Measurements from ENCODE around the gene FCRL6. TPM values are rescaled to one million over a fixed set of nuclear protein-coding genes. Genes with fewer than 3 reads are reported as not detected.
A peak's percentile ranks its signal among the peaks of the same experiment; 100 is the strongest.

The FCRL6 gene
- total and polyA plus RNA-seq, 12 donors: 0.12 to 3.0 (median 0.87) TPM; not detected in 9

- ATAC-seq: no peak
- H3K4me3 ChIP-seq: no peak overlapping the region
- H3K27me3 ChIP-seq: no peaks in the 10 kb centered on the region
- H3K36me3 ChIP-seq: no peaks in the 10 kb centered on the region
- no peak for DNase-seq
- TF ChIP-seq, protein P1, sequence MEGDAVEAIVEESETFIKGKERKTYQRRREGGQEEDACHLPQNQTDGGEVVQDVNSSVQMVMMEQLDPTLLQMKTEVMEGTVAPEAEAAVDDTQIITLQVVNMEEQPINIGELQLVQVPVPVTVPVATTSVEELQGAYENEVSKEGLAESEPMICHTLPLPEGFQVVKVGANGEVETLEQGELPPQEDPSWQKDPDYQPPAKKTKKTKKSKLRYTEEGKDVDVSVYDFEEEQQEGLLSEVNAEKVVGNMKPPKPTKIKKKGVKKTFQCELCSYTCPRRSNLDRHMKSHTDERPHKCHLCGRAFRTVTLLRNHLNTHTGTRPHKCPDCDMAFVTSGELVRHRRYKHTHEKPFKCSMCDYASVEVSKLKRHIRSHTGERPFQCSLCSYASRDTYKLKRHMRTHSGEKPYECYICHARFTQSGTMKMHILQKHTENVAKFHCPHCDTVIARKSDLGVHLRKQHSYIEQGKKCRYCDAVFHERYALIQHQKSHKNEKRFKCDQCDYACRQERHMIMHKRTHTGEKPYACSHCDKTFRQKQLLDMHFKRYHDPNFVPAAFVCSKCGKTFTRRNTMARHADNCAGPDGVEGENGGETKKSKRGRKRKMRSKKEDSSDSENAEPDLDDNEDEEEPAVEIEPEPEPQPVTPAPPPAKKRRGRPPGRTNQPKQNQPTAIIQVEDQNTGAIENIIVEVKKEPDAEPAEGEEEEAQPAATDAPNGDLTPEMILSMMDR (IDR thresholded peaks at IDR 0.05): no peak
- intact Hi-C loops (cut with DNase I): no loop called here
- H3K27ac ChIP-seq: no peak overlapping the region
- H3K4me1 ChIP-seq: peaks cover 0 to 30% (median 0%) of the 10 kb centered on the region in 9 donors
- 63 to 77% methylated on average over 4 of the region's 4 CpGs for WGBS, 2 donors
- no peaks in the 10 kb centered on the region for H3K9me3 ChIP-seq
These were observed 45.1 kb downstream of the FCRL6 start for GRCh38 chr1:159847231-159847630.

DNA sequence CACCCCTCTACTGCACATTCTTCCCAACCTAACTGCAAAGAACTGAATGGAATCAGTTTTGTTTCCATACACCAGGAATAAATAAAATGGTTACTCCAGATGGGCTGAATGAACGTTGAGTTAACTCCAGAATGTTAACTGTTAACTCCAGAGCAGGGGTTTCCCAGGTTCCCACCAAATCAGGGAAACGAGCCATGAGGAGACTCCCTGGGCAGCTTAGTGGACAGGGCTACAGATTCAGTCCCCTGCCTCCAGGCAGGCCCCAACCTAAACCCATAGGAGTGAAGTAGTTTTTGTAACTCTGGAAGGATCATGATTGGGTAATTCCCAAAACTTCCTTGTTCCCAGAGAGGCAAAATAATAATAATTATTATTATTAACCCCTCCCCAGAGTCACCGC, 46.2 kb downstream of the FCRL6 start:
- Histone ChIP-seq H3K4me1 (peaks cover 0 to 31% (median 4%) of the 10 kb centered on the region in 9 donors), H3K27ac (peak overlapping the region in 1 of 10 donors; percentile 3), H3K27me3 (no peaks in the 10 kb centered on the region), H3K4me3 (no peak overlapping the region), H3K36me3 (no peaks in the 10 kb centered on the region), H3K9me3 (no peaks in the 10 kb centered on the region)
- WGBS, 2 donors: 42 to 84% methylated on average over 3 of the region's 3 CpGs
- ATAC-seq (no peak), DNase-seq (no peak)
- TF ChIP-seq, protein P1 (IDR thresholded peaks at IDR 0.05): no peak
- intact Hi-C loops (cut with DNase I): no loop called here

DNA sequence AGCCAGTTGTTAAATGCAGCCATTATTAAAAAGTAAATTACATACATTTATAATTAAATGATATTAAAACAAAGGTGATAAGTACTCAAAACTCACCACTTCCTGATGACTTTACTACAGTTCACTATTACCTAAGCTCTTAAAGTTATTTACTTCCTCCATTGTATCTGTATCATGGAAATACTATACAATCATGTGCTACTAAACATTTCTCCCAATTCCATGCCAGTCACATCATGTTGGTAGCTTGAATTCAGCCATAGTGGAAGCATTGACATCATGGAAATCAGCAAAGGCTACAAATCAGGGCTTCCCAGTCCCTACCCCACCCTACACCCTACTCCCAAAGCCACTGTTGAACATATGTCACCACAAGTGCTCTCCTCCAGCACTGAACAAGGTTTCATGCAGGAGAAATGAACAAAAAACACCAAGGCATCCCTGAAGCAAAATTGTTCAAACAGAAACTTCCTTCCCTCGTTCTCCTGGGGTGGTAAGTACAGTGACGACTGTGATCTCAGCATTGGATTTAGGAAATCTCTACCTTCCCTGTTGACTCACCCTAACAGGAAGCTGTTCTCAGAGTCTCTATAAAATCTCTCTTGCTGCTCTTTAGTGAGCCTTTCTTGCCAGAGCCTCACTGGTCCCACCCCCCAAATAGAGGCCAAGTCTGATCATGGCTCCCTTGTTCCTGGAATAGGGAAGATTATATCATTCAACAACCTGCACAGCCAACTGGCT, 47.6 kb downstream of the FCRL6 start:
- ATAC-seq (no peak), DNase-seq (no peak)
- Histone ChIP-seq H3K4me1 (peaks cover 0 to 43% (median 10%) of the 10 kb centered on the region in 9 donors), H3K9me3 (no peaks in the 10 kb centered on the region), H3K4me3 (no peak overlapping the region), H3K27me3 (no peaks in the 10 kb centered on the region), H3K27ac (peak overlapping the region in 1 of 10 donors; percentile 8), H3K36me3 (no peaks in the 10 kb centered on the region)
- TF ChIP-seq, protein P1 (IDR thresholded peaks at IDR 0.05): no peak
- intact Hi-C loops (cut with DNase I): loop anchor here in 6 of 10 donors (5.0 to 10.0 kb wide), 5 partner anchors 43 to 78 kb away; partner anchors contain the start of gene TAGLN2 (in 4 of the 6)
- WGBS, 2 donors: 67 to 71% methylated on average over 2 of the region's 2 CpGs

GRCh38 chr1:159851407-159851806, 49.2 kb downstream of the FCRL6 start:
- no peak overlapping the region for H3K27ac ChIP-seq
- TF ChIP-seq, protein P1 (IDR thresholded peaks at IDR 0.05): peak in 1 of 9 donors; percentile 19
- ATAC-seq: no peak
- no peak for DNase-seq
- H3K27me3 ChIP-seq: no peaks in the 10 kb centered on the region
- peaks cover 0 to 50% (median 19%) of the 10 kb centered on the region in 9 donors for H3K4me1 ChIP-seq
- 50% methylated on average over 1 of the region's 1 CpG for WGBS, 2 donors
- H3K4me3 ChIP-seq: no peak overlapping the region
- intact Hi-C loops (cut with DNase I): loop anchor here in 6 of 10 donors (5.0 to 10.0 kb wide), 5 partner anchors 41 to 76 kb away; partner anchors contain the start of gene TAGLN2 (in 4 of the 6)
- H3K36me3 ChIP-seq: peaks cover 0 to 2% (median 0%) of the 10 kb centered on the region in 9 donors
- H3K9me3 ChIP-seq: no peaks in the 10 kb centered on the region

Measured in heart right ventricle (tissue), 16 donors.